ENCODE results near the gene HAS3.
"Not testable (repeated sequence)": the region's sequence is repeated elsewhere in the genome, so short reads cannot be mapped to it uniquely, and the experiment has no call there.

HAS3 gene

GRCh38 chr16:69143116-69143515, 37.7 kb downstream of the HAS3 start:
- no peak for DNase-seq (ENCODE audit: low spot score)

- no peak for DNase-seq (ENCODE audit: low spot score)
These were observed 40.2 kb downstream of the HAS3 start for GRCh38 chr16:69145658-69146057.

GRCh38 chr16:69149621-69150020, 44.2 kb downstream of the HAS3 start:
- DNase-seq (ENCODE audit: low spot score), result not testable (repeated sequence)

- DNase-seq (ENCODE audit: low spot score), result peak; percentile 73
These were observed 44.9 kb downstream of the HAS3 start for GRCh38 chr16:69150146-69150865.

- no peak for DNase-seq (ENCODE audit: low spot score)
These were observed 51.7 kb downstream of the HAS3 start for GRCh38 chr16:69157196-69157595.

- DNase-seq (ENCODE audit: low spot score), result no peak
These were observed 54.7 kb downstream of the HAS3 start for GRCh38 chr16:69160192-69160591.

- no peak for DNase-seq (ENCODE audit: low spot score)
These were observed 60.1 kb downstream of the HAS3 start for GRCh38 chr16:69165584-69165983.

- DNase-seq (ENCODE audit: low spot score), result no peak
These were observed 60.9 kb downstream of the HAS3 start for GRCh38 chr16:69166221-69166833.

GRCh38 chr16:69166946-69167930, 61.8 kb downstream of the HAS3 start:
- DNase-seq (ENCODE audit: low spot score), result no peak

Measured in iPS-NIHi11 (cell line).